Thoracic aorta (tissue), 2 donors: ENCODE results near the gene SOAT2. TPM values are rescaled to one million over a fixed set of nuclear protein-coding genes. Genes with fewer than 3 reads are reported as not detected.

Source experiments
- ATAC-seq: fragments of 150-250 bp; one replicate; pipeline ENCODE4 v1.8.0; 2017; ENCODE audit warnings: low read depth; ENCODE audit not compliant: insufficient number of reproducible peaks, low FRiP score
- DNase-seq: peaks from one replicate; pipeline ENCODE4 v3.0.0-alpha.2; 2020; ENCODE audit warnings: low spot score
- H3K27ac ChIP-seq, 2 donors: fragments of 200-600 bp; sonication (generic); 1 replicate in 1 of 2; 2 replicates in 1 of 2; pipeline ENCODE4 v1.5.1; 2016; ENCODE audit warnings: mild to moderate bottlenecking in 2 of 2, moderate library complexity in 2 of 2
- H3K27me3 ChIP-seq: fragments of 200-600 bp; sonication (generic); replicated peaks from 2 replicates; pipeline ENCODE4 v1.6.0; 2016; ENCODE audit warnings: mild to moderate bottlenecking; ENCODE audit not compliant: insufficient read depth
- H3K36me3 ChIP-seq: fragments of 200-600 bp; sonication (generic); one replicate; pipeline ENCODE4 v1.5.1; 2016
- H3K4me1 ChIP-seq, 2 donors: fragments of 200-600 bp; sonication (generic); 1 replicate in 1 of 2; 2 replicates in 1 of 2; pipeline versions ENCODE4 v1.5.1 to v1.6.0; 2016; ENCODE audit warnings: low read depth in 2 of 2, mild to moderate bottlenecking in 1 of 2; ENCODE audit not compliant: control insufficient read depth in 1 of 2
- H3K4me3 ChIP-seq: fragments of 200-600 bp; sonication (generic); 2 replicates; pipeline ENCODE4 v1.5.1; 2016; ENCODE audit warnings: mild to moderate bottlenecking
- H3K9me3 ChIP-seq: fragments of 200-600 bp; sonication (generic); 2 replicates; pipeline ENCODE4 v1.5.1; 2016
- CTCF ChIP-seq: fragments of 200-600 bp; sonication (generic); IDR thresholded peaks from one replicate; pipeline ENCODE4 v1.5.1; 2019; ENCODE audit warnings: antibody characterized with exemption
- total RNA-seq, 2 donors: library from RNA; depleted of rRNA; stranded (reverse); fragments of >200 nt; gene quantifications; one replicate each; pipeline versions ENCODE4 v1.1.0 to v1.2.3, GENCODE V29; 2016

Gene SOAT2
- total RNA-seq, 2 donors from 2014 or later, result 0.81 to 0.99 TPM

GRCh38 chr12:53063708-53064612 lies 39.3 kb upstream of the SOAT2 start:
- H3K27ac ChIP-seq, result peak overlapping the region; percentile 78 to 83
- H3K4me1 ChIP-seq, result peaks cover 22 to 84% of the 10 kb centered on the region in 2 donors
- DNase-seq, result no peak
- H3K27me3 ChIP-seq, result no peaks in the 10 kb centered on the region
- H3K36me3 ChIP-seq, result peaks cover 56% of the 10 kb centered on the region
- H3K4me3 ChIP-seq, result no peak overlapping the region
- peak; percentile 25 for ATAC-seq
- no peak for TF ChIP-seq CTCF
- H3K9me3 ChIP-seq, result no peaks in the 10 kb centered on the region

GRCh38 chr12:53064613-53065436 lies 38.5 kb upstream of the SOAT2 start:
- ATAC-seq, result no peak
- H3K9me3 ChIP-seq, result no peaks in the 10 kb centered on the region
- no peak overlapping the region for H3K4me3 ChIP-seq
- H3K27me3 ChIP-seq, result no peaks in the 10 kb centered on the region
- peaks cover 48% of the 10 kb centered on the region for H3K36me3 ChIP-seq
- H3K4me1 ChIP-seq, result peaks cover 22 to 88% of the 10 kb centered on the region in 2 donors
- no peak for DNase-seq
- TF ChIP-seq CTCF, result no peak
- H3K27ac ChIP-seq, result peak overlapping the region; percentile 78 to 83

- ATAC-seq (no peak), DNase-seq (no peak)
- H3K9me3 ChIP-seq, result no peaks in the 10 kb centered on the region
- TF ChIP-seq CTCF, result no peak
- H3K27me3 ChIP-seq, result no peaks in the 10 kb centered on the region
- H3K4me1 ChIP-seq, result peaks cover 26 to 89% of the 10 kb centered on the region in 2 donors
- peak overlapping the region; percentile 78 to 83 for H3K27ac ChIP-seq
- no peak overlapping the region for H3K4me3 ChIP-seq
- peaks cover 43% of the 10 kb centered on the region for H3K36me3 ChIP-seq
Observed at GRCh38 chr12:53065470-53065869, 37.8 kb upstream of the SOAT2 start.

- Histone ChIP-seq H3K4me3 (peak overlapping the region; percentile 2), H3K4me1 (peaks cover 31 to 89% of the 10 kb centered on the region in 2 donors), H3K27me3 (no peaks in the 10 kb centered on the region), H3K9me3 (no peaks in the 10 kb centered on the region), H3K27ac (peak overlapping the region; percentile 78 to 83), H3K36me3 (peaks cover 36% of the 10 kb centered on the region)
- TF ChIP-seq CTCF, result peak; percentile 96
- ATAC-seq (no peak), DNase-seq (no peak)
Observed at GRCh38 chr12:53065975-53066931, 37.0 kb upstream of the SOAT2 start.
